Nephron (organoid): ENCODE measurements around the gene WDR38.

Experiments used
- H3K27ac Mint-ChIP-seq, 3 experiments: 2 replicates each; pipeline ENCODE4 v1.8.0; 2020; ENCODE audit warnings: mixed read lengths in 3 of 3, mild to moderate bottlenecking in 2 of 3, moderate library complexity in 1 of 3
- H3K27me3 Mint-ChIP-seq: 2 replicates; pipeline ENCODE4 v1.8.0; 2021; ENCODE audit warnings: low read depth, mild to moderate bottlenecking, moderate library complexity, mixed read lengths
- H3K36me3 Mint-ChIP-seq: 2 replicates; pipeline ENCODE4 v1.8.0; 2020; ENCODE audit warnings: low read depth, mixed read lengths
- H3K4me1 Mint-ChIP-seq: 2 replicates; pipeline ENCODE4 v1.8.0; 2020; ENCODE audit warnings: mixed read lengths
- H3K4me3 Mint-ChIP-seq, 3 experiments: 2 replicates each; pipeline ENCODE4 v1.8.0; 2020; ENCODE audit warnings: mild to moderate bottlenecking in 3 of 3, mixed read lengths in 3 of 3, moderate library complexity in 2 of 3
- H3K9me3 Mint-ChIP-seq: 2 replicates; pipeline ENCODE4 v1.8.0; 2020; ENCODE audit warnings: mixed read lengths
- TF ChIP-seq, protein P1 (sequence below), 3 experiments: fragments of 200-600 bp; sonication (generic); IDR thresholded peaks; one replicate each; pipeline ENCODE4 v1.5.0; 2021; ENCODE audit warnings: antibody characterized with exemption in 3 of 3; ENCODE audit not compliant: unreplicated experiment in 3 of 3

Gene WDR38

DNA sequence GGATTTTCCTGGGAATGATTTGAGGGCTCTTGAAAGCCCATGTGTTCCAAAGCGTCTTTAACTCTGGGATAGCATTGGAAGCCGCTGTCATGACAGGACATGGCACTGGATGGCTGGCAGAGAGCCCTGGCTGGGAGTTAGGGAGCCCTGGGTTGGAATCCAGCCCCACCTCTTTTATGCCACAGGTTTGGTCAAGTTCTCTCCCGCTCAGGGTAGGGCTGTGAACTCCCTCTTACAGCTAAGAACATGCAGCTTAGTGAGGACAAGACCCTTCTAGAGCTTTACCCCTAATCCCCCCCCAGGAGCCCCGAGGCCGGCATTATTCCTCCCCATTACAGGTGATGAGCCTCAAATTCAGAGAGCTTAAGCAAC is 39.1 kb upstream of the WDR38 start:
- TF ChIP-seq, protein P1, sequence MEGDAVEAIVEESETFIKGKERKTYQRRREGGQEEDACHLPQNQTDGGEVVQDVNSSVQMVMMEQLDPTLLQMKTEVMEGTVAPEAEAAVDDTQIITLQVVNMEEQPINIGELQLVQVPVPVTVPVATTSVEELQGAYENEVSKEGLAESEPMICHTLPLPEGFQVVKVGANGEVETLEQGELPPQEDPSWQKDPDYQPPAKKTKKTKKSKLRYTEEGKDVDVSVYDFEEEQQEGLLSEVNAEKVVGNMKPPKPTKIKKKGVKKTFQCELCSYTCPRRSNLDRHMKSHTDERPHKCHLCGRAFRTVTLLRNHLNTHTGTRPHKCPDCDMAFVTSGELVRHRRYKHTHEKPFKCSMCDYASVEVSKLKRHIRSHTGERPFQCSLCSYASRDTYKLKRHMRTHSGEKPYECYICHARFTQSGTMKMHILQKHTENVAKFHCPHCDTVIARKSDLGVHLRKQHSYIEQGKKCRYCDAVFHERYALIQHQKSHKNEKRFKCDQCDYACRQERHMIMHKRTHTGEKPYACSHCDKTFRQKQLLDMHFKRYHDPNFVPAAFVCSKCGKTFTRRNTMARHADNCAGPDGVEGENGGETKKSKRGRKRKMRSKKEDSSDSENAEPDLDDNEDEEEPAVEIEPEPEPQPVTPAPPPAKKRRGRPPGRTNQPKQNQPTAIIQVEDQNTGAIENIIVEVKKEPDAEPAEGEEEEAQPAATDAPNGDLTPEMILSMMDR (IDR thresholded peaks at IDR 0.05; ENCODE audit: unreplicated experiment in 3 of 3): no peak
- Mint-ChIP-seq H3K27me3 (peaks cover 4% of the 10 kb centered on the region), H3K27ac (peak overlapping the region in 2 of 3 experiments; percentile 48 to 85), H3K4me1 (peaks cover 50% of the 10 kb centered on the region), H3K4me3 (no peak overlapping the region), H3K36me3 (no peaks in the 10 kb centered on the region), H3K9me3 (no peaks in the 10 kb centered on the region)

DNA sequence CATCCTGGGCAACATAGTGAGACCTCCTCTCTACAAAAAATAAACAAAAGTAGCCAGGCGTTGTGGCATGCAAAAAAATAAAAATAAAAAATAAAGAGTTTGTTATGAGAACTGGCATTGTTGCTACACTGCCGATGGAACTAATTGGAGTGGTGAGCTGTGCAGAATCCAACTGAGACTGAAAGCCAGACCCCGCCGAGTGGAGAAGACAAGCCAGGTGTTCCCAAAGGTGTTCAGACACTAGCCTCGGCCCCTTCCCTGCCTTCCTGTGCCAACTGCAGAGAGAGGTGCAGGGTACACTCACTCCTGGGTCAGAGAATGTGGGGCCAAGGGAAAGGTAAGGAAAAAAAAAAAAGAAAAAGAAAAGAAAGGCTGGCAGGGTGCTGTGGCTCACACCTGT is 37.7 kb upstream of the WDR38 start:
- Mint-ChIP-seq H3K4me1 (peaks cover 47% of the 10 kb centered on the region), H3K4me3 (no peak overlapping the region), H3K27me3 (peaks cover 4% of the 10 kb centered on the region)

DNA sequence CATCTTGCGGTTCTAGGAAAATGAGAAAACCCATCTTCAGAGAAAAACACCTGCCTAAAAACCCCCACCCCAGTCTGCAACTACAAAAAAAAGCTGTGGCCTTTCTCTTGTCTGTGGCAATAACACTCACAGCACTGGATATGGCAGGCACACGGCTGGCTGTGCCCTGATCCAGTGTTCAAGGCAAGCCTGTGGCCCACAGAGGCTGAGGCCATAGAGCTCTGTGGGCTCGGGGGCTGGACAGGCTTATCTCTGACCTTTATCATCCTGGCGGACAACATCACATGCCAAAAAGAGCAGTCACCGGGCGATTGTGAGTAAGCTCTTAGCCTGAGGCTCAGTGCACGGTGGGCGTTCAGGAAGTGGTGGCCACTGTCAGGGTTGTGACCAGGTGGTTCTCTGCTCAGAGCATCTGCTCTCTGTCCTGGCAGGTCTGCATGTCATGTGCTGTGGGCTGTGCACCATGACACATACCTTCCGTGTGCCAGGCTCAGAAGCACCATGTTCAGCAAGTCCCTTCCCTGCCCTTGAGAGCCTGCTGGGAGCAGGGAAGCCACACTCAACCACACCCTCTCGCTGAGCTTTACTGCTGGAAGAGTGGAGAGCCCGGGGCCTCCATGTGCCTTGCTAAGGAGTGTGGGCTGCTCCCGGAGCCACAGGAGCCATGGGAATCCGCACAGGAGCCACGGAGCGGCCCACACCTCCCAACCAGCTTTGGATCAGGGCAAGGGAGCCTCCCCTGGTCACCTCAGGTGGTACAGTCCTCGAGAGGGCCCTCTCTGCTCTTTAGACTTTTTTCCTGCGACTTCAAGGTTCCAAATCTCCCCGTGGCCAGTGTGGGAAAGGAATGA is 34.6 kb upstream of the WDR38 start:
- Mint-ChIP-seq H3K27me3 (peaks cover 8% of the 10 kb centered on the region), H3K4me3 (no peak overlapping the region), H3K27ac (peak overlapping the region in 1 of 3 experiments; percentile 14), H3K4me1 (peaks cover 26% of the 10 kb centered on the region), H3K9me3 (no peaks in the 10 kb centered on the region), H3K36me3 (no peaks in the 10 kb centered on the region)
- TF ChIP-seq, protein P1 (IDR thresholded peaks at IDR 0.05; ENCODE audit: unreplicated experiment in 3 of 3): no peak

More for the DNA sequence above, 37.7 kb upstream of the WDR38 start:
- TF ChIP-seq, protein P1 (IDR thresholded peaks at IDR 0.05; ENCODE audit: unreplicated experiment in 3 of 3): no peak
- H3K9me3 Mint-ChIP-seq: no peaks in the 10 kb centered on the region
- H3K27ac Mint-ChIP-seq: no peak overlapping the region
- no peaks in the 10 kb centered on the region for H3K36me3 Mint-ChIP-seq

DNA sequence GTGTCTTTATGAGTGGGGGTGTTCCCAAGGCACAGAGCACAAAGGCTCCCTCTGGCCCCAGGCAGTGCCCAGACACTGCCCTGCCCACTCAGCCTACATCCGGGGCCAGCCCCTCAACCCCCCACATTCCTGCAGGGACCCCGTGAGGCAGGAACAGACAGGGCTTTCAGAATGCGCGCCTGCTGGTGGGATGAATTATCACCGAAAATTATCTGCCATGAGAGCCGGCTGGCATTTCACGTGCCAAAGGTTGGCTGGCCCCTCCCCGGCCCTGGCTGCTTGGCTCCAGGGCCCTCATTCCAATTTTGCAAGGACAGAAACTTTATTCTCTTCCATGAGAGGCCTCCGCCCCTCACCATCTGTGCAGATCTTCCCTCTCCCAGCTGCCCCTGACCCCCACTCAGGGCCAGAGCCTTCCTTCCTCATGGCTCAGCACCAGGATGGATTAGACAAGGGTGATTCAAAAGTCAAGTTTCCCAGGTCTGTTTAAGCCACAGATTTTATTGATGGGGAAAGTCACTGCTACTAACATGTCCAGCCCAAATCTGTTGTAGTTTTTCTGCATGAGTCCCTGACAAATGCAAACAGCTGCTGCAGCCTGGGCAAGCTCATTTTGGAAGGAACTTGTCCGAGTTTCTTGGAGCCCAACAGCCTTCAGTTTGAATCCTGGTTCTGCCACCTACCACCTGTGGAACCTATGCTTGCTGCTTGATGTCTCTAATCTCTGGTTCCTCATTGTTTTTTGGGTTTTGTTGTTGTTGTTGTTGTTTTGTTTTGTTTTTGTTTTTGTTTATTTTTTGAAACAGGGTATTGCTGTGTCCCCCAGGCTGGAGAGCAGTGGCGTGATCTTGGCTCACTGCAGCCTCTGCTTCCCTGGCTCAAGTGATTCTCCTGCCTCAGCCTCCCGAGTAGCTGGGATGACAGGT is 32.3 kb upstream of the WDR38 start:
- Mint-ChIP-seq H3K36me3 (no peaks in the 10 kb centered on the region), H3K27me3 (peaks cover 8% of the 10 kb centered on the region), H3K4me1 (peaks cover 19% of the 10 kb centered on the region), H3K9me3 (no peaks in the 10 kb centered on the region), H3K27ac (peak overlapping the region; percentile 68 to 95 (median 84)), H3K4me3 (peak overlapping the region in 1 of 3 experiments; percentile 11)
- TF ChIP-seq, protein P1 (IDR thresholded peaks at IDR 0.05; ENCODE audit: unreplicated experiment in 3 of 3): no peak

DNA sequence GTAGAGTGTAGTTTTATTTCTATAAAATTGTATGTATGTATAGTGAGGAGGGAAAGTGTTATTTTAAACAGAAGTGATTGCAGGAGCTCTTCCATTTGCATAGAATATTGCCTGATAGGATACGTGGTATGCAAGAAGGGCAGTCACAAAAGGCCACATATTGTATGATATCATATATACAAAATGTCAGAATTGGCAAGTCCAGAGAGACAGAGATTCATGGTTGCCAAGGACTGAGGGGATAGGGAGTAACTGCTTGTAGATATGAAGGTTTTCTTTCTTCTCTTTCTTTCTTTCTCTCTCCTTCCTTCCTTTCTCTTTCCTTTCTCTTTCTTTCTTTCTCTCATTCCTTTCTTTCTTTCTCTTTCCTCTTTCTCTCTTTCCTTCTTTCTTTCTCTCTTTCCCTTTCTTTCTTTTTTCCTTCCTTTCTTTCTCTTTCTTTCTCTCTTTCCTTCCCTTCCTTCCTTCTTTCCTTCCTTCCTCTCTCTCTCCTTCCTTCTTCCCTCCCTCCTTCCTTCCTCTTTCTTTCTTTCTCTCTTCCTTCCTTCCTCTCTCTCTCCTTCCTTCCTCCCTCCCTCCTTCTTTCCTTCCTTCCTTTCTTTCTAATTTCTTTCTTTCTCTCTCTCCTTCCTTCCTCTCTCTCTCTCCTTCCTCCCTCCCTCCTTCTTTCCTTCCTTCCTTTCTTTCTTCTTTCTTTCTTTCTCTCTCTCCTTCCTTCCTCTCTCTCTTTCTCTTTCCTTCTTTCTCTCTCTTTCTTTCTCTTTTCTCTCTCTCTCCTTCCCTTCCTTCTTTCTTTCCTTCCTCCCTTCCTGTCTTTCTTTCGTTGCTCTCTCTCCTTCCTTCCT is 24.5 kb upstream of the WDR38 start:
- H3K4me3 Mint-ChIP-seq: no peak overlapping the region
- H3K36me3 Mint-ChIP-seq: no peaks in the 10 kb centered on the region
- peaks cover 4% of the 10 kb centered on the region for H3K9me3 Mint-ChIP-seq
- peak overlapping the region in 2 of 3 experiments; percentile 68 to 75 for H3K27ac Mint-ChIP-seq
- TF ChIP-seq, protein P1 (IDR thresholded peaks at IDR 0.05; ENCODE audit: unreplicated experiment in 3 of 3): no peak
- no peaks in the 10 kb centered on the region for H3K27me3 Mint-ChIP-seq
- H3K4me1 Mint-ChIP-seq: peaks cover 32% of the 10 kb centered on the region
